Epithelial cell of esophagus (primary cell): ENCODE results near the gene AGK.

Experiments
- DNase-seq: peaks from one replicate; pipeline ENCODE4 v3.0.0; 2010; ENCODE audit warnings: low read depth
- H3K4me3 ChIP-seq: 2 replicates; pipeline ENCODE4 v1.5.1; 2011; ENCODE audit warnings: mild to moderate bottlenecking, low read length, control low read depth
- CTCF ChIP-seq: IDR thresholded peaks from 2 replicates; pipeline ENCODE4 v1.5.1; 2011; ENCODE audit warnings: low read depth, mild to moderate bottlenecking, low read length, control low read depth, inconsistent platforms; ENCODE audit not compliant: insufficient read depth; ENCODE audit errors: missing control alignments

AGK gene

GRCh38 chr7:141519623-141520022, 31.6 kb upstream of the AGK start:
- no peak for TF ChIP-seq CTCF
- no peak for DNase-seq
- no peak overlapping the region for H3K4me3 ChIP-seq

DNA sequence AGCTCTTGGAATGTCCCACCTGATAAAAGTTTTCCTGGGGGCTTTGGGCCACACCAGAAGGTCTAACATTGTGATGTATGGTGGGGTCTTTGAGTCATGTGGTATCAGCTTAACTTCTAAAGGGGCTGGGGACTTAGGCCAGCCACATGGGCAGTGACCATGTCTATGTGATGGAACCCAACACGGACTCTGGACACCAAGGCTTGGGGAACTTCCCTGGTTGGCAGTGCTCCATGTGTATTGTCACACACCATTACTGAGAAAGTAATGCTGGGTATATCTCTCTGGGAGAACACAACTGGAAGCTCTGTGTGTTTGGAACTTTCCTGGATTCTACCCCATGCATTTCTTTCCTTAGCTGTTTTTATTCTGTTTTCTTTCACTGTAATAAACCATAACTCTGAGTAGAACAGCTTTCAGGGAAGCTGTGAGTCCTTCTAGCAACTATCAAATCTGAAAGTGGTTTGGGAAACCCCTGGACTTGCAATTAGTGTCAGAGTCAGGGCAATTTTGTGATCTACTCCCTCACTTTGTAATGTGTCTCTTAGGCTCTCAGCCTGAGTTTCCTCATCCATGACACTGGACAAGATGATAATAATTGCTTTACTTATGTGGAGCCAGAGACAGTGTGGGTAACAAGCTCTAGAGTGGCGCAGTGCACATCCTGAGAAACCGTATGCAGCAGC, 28.4 kb upstream of the AGK start:
- no peak for TF ChIP-seq CTCF

GRCh38 chr7:141525973-141526514, 25.2 kb upstream of the AGK start:
- H3K4me3 ChIP-seq, result no peak overlapping the region
- no peak for TF ChIP-seq CTCF
- DNase-seq, result no peak

More for the DNA sequence above, 28.4 kb upstream of the AGK start:
- no peak for DNase-seq
- H3K4me3 ChIP-seq, result no peak overlapping the region

DNA sequence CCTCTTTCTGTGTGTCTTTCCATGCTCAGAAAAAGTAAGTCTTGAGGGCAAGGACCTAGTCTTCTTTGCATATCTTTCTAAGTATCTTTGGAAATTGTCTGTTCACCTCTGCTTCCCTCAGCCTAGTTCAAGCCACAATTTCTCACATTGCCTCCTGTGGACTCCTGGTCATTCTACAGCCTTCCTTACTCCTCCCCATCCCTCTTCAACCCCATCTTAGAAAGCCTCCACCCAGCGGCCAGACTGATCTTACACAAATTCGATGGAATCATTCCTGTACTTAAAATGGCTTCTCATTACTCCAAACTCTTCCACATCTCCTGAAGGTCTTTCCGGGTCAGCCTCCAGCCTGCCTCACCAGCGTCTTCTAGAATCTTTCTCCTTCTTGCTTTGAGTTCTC, 24.1 kb upstream of the AGK start:
- DNase-seq, result no peak
- TF ChIP-seq CTCF, result no peak
- H3K4me3 ChIP-seq, result no peak overlapping the region

GRCh38 chr7:141528399-141528798, 22.8 kb upstream of the AGK start:
- H3K4me3 ChIP-seq, result no peak overlapping the region
- TF ChIP-seq CTCF, result no peak
- no peak for DNase-seq

- peak; percentile 79 for DNase-seq
- peak; percentile 98 for TF ChIP-seq CTCF
- H3K4me3 ChIP-seq, result no peak overlapping the region
Observed at GRCh38 chr7:141533149-141533949, 17.9 kb upstream of the AGK start.
